Hematopoietic multipotent progenitor cell treated with erythropoietin and hydrocortisone succinate and interleukin-3 and kit ligand, for 17 days (in vitro differentiated cells): Measurements from ENCODE around the gene LGALS3BP.
"Not testable (repeated sequence)": the region's sequence is repeated elsewhere in the genome, so short reads cannot be mapped to it uniquely, and the experiment has no call there.

Source experiments
- DNase-seq: peaks from one replicate; pipeline ENCODE4 v3.0.0-alpha.2; 2015; ENCODE audit warnings: low spot score

Gene LGALS3BP

DNA sequence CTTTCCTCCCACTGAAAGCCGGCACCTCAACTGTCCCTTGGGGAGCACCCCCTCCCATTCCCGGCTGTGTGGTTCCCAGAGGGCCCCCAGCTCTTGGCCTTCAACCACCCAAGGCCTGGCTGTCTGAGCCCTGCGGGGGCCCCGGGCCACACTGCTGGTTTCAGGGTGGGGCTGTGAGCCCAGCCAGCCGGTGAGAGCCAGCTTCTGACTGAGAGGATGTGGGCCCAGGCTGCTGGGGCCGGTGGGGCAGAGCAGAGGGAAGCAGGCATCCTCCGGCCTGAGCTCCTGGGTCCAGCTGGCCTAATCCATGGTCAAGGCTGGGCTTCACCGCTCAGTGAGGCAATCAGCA is 875 bp upstream of the LGALS3BP start:
- no peak for DNase-seq

GRCh38 chr17:78977997-78978973 is 1.4 kb downstream of the LGALS3BP start:
- DNase-seq: no peak

- no peak for DNase-seq
These were observed 2.1 kb downstream of the LGALS3BP start for GRCh38 chr17:78977681-78977943.

DNA sequence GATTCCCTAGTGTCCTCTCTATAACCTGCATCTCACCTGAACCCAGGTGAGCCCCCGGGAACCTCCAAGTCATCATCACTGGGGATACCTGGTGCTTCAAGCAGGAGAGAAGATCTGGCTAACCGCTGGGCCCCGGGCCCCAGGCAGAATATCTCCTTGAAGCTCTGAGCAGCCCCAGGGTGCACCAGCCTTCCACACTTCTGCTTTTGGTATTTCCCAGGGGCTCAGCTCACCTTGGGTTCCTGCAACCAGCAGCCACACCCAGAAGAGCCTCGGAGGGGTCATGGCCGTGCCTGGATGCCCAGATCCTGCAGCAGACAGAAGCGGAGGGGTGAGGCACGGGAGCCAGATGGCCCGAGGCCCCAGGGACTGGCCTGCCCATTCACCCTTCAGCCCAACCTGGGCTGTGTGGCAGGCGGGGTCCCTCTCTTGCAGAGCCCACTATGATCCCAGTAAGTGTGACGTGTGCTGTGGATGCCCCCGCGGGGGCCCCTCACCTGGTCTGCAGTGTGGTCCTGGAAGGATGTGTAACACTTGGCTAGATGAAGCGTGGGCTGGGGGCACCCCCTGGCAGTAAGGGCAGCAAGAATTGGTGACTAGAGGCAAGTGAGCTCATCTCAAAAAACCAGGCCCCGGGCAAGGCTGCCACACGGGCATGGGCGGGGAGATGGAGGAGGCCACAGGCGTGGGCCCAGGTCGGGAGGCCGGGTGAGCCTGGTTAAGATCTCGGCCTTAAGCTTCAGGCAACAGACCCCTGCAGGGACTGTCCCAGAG is 2.6 kb downstream of the LGALS3BP start:
- no peak for DNase-seq

GRCh38 chr17:78974635-78975591 is 4.8 kb downstream of the LGALS3BP start:
- no peak for DNase-seq

GRCh38 chr17:78973792-78974520 is 5.8 kb downstream of the LGALS3BP start:
- no peak for DNase-seq

- DNase-seq: no peak
These were observed 6.5 kb downstream of the LGALS3BP start for GRCh38 chr17:78973196-78973595.

DNA sequence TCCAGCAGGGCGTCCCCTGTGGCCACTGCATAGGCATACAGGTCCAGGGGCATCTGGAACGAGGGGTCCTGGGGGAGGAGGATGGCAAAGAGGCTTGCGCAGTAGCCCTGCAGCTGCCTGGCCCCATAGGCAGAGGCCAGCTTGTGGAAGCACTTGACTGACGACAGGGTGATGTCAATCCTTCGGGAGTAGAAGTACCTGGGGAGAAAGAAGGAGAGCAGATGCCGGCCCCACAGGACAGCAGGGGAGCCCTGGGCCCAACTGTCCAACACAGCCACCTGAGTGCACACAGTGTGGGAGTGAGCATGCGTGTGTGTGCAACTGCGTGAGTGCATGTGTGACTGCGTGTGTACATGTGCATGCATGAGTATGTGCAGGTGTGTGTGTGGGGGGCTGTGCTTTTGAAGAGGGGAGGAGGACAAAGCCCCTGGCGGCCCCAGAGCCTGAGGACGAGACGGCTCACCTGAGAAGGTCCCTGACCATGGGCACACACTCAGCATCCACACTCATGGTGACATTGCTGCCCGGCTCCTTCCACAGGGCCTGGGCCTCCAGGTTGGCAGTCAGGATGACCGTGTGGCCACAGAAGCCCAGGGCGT is 7.1 kb downstream of the LGALS3BP start:
- no peak for DNase-seq

DNA sequence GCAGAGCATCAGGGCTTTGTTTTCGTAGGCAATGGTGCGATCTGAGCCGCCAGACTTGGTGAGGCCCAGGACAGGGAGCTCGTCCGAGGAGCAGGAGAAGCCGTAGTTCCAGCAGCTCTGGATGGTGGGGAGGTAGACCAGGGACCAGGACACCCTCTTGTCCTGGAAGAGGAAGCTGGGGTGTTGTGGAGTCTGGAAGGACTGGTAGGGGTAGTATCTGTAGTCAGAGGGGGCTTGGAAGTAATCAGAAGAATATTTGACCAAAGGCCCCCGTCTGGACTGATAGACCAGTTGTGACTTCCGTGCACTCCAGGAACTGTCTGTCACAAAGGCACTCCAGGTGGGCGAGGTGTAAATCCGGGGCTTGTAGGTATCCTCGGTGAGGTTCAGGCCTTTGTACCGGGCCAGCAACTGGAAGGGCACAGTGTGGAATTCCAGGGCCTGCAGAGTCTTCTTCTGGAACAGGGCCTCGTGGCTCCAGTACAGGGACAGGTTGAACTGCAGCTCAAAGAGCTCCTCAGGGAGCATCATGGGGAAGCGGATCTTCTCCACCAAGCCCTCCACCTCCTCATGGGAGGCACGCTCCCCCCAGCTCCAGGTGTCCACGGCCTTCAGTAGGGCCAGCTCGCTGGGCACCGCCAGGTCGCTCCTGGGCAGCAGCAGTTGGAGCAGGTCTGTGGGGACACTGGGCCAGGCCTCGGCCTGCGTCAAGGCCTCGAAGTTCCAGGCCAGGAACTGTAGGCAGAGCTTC is 7.8 kb downstream of the LGALS3BP start:
- DNase-seq: no peak

DNA sequence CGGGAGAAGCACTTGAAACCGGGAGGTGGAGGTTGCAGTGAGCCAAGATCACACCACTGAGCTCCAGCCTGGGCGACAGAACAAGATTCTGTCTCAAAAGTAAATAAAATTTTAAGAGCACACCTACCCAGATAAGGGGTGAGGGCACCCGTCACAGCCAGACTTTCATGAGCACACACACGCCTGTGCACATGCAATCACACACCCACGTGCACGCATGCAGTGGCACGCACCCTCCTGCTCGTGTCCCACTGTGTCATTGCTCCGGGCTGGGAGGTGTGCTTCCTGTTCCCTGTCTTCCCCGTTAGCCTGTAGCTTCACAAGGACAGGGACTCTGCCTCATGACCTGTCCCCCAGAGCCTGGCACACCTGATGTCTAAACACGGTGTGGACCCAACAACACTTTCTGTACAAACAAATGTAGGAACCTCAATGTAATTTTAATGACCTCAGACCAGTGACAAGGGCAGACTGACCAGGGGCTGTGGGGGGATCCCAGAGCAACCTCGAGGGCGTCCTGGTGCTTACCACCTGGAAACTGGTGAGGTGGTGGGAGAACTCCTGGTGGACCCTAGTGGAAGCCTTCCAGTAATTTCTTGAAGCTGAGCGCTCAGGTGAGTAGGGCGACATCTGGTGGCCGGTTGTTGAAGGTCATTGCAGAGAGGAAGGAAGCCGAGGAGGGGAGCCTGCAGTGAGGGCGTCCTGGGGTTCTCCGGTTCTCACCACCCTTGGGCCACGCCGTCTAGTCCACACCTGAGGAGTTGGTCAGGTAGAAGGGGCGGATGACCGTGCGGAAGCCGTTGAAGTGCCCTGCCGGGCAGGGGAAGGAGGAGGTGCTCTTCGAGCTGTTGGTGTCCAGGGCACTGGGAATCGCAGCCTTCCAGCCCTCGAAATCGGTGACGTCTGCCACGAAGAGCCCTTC is 8.6 kb downstream of the LGALS3BP start:
- peak; percentile 62 for DNase-seq

GRCh38 chr17:78969865-78970264 is 9.9 kb downstream of the LGALS3BP start:
- DNase-seq: no peak

DNA sequence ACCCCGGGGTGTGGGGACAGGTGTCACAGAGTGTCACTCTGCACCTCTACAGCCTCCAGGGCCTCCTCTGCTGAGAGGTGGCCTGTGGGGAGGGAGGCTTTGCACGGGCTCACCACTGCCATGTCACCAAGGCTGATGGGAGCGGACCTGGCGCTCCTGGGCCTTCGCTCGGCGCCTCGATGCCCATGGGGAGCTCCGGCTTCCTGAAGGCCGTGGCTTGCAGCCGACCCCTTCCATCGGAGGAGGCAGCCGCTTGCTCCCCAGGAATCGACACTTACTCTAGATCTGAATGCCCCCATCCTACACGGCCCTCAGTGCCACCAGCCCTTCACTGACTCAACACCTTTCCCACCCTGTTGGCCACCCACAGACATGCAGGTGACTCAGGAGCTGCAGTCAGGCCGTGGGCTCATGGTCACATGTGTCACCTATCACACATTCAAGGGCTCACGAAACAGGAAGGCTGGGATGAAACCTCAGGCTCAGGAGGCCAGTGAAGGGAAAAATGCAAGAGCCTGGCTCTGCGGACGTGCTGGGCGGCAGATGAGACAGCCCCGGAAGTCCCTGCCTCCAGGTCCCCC is 11.9 kb downstream of the LGALS3BP start:
- DNase-seq: no peak

DNA sequence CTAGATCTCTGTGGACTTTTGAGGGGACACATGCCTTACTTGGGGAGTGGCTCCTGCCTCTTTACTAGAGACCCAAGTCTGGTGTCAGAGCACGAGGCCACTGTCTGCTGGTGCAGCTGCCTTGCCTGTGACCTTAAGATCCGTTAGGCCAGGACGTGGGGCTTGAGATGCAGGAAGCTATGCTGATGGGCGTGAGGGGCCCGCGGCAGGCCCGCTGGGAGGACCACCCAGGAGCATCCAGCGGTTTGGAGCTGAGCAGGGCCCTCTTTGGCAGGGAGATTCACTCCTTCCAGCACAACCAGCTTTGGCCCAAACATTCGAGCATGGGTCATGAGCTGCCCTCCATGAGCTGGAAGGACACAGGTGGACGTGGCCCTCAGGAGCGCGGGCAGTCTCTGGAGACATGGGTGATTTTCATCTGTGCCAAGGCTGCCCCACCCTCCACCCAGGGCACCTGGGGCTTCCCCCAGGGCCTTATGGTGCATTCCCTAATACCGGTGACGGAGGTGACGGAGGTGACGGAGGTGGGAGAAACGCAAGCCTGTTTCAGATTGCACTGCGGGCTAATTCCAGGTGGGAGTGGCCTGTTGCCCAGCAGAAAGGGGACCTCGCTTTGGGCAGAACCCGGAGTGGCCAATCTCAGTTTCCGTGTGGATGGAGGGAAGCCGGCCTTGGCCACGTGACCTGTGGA is 12.7 kb downstream of the LGALS3BP start:
- no peak for DNase-seq

GRCh38 chr17:78966123-78966813 is 13.5 kb downstream of the LGALS3BP start:
- no peak for DNase-seq

- no peak for DNase-seq
These were observed 14.2 kb downstream of the LGALS3BP start for GRCh38 chr17:78965491-78965924.

DNA sequence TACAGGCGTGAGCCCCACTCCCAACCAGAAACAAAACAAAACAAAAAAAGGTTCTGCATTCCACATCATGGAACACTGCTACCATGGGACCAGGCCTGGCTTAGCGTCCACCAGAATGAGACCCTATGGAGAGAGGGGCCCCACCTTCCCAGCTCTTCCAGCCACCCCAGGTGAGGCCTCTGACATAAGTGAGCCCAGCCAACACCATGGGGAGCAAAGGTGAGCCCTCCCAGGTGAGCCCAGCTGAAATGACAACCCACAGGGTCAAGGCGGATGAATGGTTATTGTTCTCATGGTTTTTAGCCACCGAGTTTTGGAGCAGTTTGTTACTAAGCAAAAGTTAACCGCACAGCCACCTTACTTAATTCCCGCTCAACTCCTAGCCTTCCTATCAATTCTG is 16.3 kb downstream of the LGALS3BP start:
- no peak for DNase-seq

DNA sequence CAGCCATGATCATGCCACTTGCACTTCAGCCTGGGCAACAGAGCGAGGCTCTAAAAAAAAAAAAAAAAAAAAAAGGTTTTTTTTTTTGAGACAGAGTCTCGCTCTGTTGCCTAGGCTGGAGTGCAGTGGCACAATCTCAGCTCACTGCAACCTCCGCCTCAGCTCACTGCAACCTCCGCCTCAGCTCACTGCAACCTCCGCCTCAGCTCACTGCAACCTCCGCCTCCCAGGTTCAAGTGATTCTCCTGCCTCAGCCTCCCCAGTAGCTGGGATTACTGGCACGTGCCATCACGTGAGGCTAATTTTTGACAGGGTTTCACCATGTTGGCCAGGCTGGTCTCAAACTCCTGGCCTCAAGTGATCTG is 16.8 kb downstream of the LGALS3BP start:
- not testable (repeated sequence) for DNase-seq
